PC-3 (cell line): ENCODE measurements around the gene TAF4.

Source experiments
- CTCF ChIP-seq: fragments of 300-600 bp; sonication (generic); conservative IDR thresholded peaks from 2 replicates; pipeline ENCODE4 v1.5.1; 2017; ENCODE audit warnings: antibody characterized with exemption, low read depth, mild to moderate bottlenecking, low read length
- EZH2 ChIP-seq: fragments of 300-600 bp; sonication (generic); IDR thresholded peaks from one replicate; pipeline ENCODE4 v1.6.1; 2017; ENCODE audit warnings: antibody characterized with exemption, mild to moderate bottlenecking, low read length; ENCODE audit not compliant: unreplicated experiment

- TF ChIP-seq CTCF = no peak
- TF ChIP-seq EZH2 = no peak
Measured at GRCh38 chr20:61997891-61998290, 67.8 kb downstream of the TAF4 start.
